GM21381 (cell line): ENCODE data around the gene INSC.

Experiments used
- ATAC-seq: cut with Tn5 transposase; IDR thresholded peaks from one replicate; pipeline ENCODE4 v1.9.1; 2021; ENCODE audit warnings: mild to moderate bottlenecking, moderate library complexity; ENCODE audit not compliant: unreplicated experiment

Gene INSC

GRCh38 chr11:15146271-15147003 is 31.7 kb downstream of the INSC start:
- ATAC-seq = no peak

DNA sequence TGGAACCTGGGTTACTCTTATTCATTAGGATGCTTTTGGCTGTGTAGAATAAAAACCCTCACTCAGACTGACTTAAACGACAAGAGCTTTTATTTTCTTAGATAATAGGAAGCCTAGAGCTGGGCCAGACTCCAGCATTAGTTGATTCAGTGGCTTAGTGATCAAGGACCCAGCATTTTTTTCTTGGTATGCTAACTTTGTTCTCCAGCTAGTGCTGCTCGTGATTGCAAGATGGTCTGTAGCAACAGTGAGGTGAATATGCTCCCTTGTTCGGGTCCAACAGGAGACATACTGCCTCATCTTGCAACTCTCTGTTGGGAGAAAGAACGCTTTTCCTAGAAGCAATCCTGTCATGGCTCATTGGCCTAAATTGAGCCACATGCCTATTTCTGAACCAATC is 33.4 kb downstream of the INSC start:
- no peak for ATAC-seq

- no peak for ATAC-seq
These were observed 34.3 kb downstream of the INSC start for GRCh38 chr11:15149050-15149449.

DNA sequence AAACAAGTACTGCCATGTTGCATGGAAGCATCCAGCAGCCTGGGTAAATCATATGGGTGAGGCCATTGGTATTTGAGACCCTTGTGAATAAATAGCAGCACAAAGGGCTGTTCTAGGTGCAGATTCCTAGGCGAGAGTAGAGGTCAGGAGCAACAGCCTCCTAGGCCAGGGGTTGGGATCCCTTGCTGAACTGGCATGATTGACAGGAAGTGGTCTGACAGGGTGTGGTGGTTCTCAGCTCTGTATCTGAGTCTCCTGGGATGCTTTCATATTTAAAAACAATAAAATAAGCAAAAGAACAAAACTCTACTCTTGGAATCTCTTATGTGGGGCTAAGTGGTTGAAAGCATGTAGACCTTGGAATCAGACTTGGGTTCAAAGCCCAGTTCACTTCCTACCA is 35.8 kb downstream of the INSC start:
- no peak for ATAC-seq

- no peak for ATAC-seq
These were observed 38.5 kb downstream of the INSC start for GRCh38 chr11:15153231-15153630.

DNA sequence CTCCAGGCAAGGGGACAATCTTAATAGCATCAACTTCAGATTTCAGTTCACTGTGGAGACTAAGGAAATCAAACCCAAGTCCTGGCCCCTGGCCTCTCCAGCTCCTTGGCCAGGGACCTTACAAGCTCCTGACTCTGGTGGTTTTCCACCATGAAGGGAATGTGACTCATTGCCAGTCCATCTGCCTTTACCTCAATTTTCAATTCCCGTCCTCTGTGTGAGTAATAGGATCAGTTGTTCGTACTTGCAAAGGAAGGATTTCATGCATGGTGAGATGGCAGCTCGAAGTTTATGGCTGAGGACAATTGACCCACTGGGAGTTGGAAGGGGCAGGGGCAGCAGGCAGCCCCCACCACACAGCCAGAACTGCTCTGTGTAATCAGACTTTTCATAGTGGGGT is 42.5 kb downstream of the INSC start:
- ATAC-seq = no peak

DNA sequence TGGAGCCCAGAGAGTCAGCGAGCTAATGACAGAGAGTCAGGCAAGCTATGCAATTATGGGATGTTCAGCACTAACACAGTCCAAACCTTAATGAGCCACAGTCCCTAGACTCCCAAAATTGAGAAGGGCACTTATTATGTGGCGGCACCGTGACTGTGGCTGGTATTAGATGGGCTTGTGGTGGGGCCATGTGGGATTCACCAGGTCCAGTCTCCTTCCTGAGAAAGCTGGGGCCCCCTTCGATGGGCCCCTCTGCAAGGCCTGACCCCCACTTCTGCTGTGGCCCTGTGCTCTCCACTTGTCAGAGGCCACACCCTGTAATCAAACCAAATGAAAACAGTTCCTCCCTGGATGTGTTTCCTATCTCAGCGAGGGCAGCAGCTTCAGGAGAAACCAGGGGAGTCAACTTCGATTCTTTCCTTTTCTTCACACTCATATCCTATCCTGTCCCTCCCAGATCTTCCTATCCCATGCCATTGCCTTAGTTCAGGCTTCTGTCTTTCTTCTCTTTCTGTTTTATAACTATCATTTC is 42.9 kb downstream of the INSC start:
- no peak for ATAC-seq

GRCh38 chr11:15158351-15159015 is 43.8 kb downstream of the INSC start:
- ATAC-seq = no peak

GRCh38 chr11:15159085-15159484 is 44.4 kb downstream of the INSC start:
- ATAC-seq = peak; percentile 87

DNA sequence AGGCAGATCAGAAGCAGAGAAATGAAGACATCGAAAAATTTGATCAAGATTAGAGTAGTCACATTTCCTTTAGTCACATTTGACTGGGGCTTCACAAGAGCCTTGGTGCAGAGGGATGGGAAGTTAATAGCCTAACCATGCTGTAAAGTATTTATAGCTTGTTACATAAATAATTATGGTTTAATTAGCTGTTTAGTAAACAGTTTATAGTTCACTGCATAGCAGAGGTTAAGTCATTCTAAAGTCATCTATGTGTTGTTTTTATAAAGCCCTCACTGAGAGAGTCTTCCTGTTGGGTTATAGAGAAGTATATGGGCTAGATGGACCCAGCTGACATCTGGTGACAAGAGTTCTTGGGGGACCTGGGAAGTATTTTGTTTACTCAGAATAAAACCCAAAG is 47.1 kb downstream of the INSC start:
- ATAC-seq = no peak

GRCh38 chr11:15163136-15163535 is 48.4 kb downstream of the INSC start:
- ATAC-seq = no peak

- ATAC-seq = no peak
These were observed 51.5 kb downstream of the INSC start for GRCh38 chr11:15166204-15166603.

DNA sequence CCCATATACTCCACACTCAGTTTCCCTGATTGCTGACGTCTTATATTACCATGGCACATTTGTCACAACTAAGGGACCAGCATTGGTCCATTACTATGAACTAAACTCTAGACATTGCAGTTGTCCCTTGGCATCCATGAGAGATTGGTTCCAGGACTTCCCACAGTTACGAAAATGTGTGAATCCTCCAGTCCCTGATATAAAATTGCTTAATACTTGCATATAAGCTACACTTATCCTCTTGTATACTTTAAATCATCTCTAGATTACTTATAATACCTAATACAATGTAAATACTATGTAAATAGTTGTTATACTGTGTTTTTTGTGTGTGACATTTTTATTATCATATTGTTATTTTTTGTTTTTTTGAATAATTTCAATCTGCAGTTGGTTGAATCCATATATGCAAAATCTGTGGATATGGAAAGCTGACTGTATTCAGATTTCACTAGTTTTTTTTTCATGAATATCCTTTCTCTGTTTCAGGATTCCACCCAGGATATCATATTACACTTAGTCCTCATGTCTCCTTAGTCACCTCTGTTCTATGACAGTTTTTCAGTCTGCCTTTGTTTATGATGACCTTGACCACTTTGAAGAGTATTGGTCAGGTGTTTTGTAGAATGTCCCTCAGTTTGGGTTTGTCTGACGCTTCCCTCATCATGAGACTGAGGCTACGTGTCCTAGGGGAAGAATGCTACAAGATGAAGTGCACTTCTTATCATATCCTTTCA is 55.3 kb downstream of the INSC start:
- ATAC-seq = no peak

- no peak for ATAC-seq
These were observed 56.0 kb downstream of the INSC start for GRCh38 chr11:15170698-15171097.

GRCh38 chr11:15171956-15172355 is 57.2 kb downstream of the INSC start:
- ATAC-seq = no peak

DNA sequence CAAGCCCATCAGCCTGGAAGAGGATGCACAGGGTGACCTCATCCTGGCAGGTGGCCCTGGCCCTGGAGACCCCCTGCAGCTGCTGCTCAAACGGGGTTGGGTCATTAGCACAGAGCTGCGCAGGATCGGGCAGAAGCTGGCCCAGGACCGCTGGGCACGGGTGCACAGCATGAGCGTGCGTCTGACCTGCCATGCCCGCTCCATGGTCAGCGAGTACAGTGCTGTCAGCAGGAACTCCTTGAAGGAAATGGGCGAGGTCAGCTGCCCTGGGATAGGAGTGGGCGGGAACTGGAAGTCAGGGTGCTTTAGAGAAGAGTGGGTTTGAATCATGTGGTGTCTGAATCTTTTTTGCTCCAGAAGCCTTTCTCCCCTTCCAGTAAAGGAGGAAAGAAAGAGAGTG is 61.1 kb downstream of the INSC start:
- ATAC-seq = no peak

- ATAC-seq = no peak
These were observed 62.0 kb downstream of the INSC start for GRCh38 chr11:15176646-15177163.

GRCh38 chr11:15177491-15177890 is 62.8 kb downstream of the INSC start:
- no peak for ATAC-seq

DNA sequence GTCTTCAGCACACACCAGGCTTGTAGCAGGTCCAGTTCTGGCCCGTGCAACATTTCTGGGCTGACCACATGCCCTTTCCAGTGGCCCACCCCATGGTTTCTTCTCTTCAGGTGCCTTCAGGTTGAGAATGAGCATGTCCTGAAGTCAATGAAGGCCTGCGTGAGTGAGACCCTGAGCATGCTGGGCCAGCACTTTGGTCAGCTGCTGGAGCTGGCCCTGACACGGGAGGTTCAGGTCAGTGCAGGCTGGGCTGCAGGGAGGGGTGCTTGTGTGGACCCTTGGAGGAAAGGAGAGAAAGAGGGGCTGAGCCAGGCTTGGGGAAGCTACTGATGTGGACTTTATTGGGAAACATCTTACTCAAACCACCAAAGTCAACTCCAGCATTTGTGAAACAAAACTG is 63.5 kb downstream of the INSC start:
- no peak for ATAC-seq

GRCh38 chr11:15179167-15179566 is 64.4 kb downstream of the INSC start:
- ATAC-seq = no peak

DNA sequence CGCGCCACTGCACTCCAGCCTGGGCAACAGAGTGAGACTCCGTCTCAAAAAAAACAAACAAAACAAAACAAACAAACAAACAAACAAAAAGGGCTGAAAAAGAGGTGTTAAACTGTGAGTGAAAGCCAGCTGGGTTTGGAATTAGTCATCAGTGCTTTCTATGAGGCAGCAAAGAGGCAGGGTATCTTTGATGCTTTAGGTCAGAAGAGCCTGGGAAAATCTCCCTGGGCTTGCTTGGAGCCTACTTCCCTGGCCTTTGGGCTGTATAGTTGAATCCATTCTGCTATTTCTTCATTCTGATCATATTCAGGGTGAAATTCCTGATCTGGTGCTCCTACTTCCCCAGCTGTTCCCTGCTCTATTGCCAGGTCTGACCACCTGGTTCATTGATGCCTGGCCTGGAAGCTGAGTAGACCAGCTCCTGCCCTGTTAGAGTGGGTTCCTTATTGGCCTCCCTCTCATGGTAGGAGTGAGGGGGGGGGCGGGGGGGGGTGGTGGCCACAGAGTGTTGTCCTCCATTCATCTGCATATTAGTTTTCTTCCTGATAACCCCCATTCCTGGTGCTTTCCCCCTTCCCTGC is 65.6 kb downstream of the INSC start:
- peak; percentile 69 for ATAC-seq
